IPS DF 6.9 (cell line): ENCODE measurements around the gene BDNF.
"Not testable (repeated sequence)": the region's sequence is repeated elsewhere in the genome, so short reads cannot be mapped to it uniquely, and the experiment has no call there.

Experiments used
- DNase-seq: peaks from one replicate; pipeline ENCODE4 v3.0.0-alpha.2; 2013; ENCODE audit warnings: low read depth, low spot score
- H3K27ac ChIP-seq: one replicate; pipeline ENCODE4 v1.5.1; 2013; ENCODE audit warnings: low read length, control low read depth
- H3K27me3 ChIP-seq: 2 replicates; pipeline ENCODE4 v1.6.1; 2013; ENCODE audit warnings: mild to moderate bottlenecking, low read length; ENCODE audit not compliant: control insufficient read depth, insufficient read depth
- H3K36me3 ChIP-seq: 2 replicates; pipeline ENCODE4 v1.6.1; 2013; ENCODE audit warnings: low read length; ENCODE audit not compliant: control insufficient read depth, insufficient read depth
- H3K4me1 ChIP-seq: 2 replicates; pipeline ENCODE4 v1.6.1; 2013; ENCODE audit warnings: low read length; ENCODE audit not compliant: control insufficient read depth, insufficient read depth
- H3K4me3 ChIP-seq: 2 replicates; pipeline ENCODE4 v1.5.1; 2013; ENCODE audit warnings: mild to moderate bottlenecking, low read length
- H3K9me3 ChIP-seq: 2 replicates; pipeline ENCODE4 v1.6.1; 2013; ENCODE audit warnings: low read length, inconsistent platforms; ENCODE audit not compliant: control insufficient read depth, insufficient read depth
- WGBS: extraction: QIAGEN DNeasy Blood & Tissue Kit; methylation state at CpG from one replicate; pipeline ENCODE4 v1.1.7; 2013; ENCODE audit warnings: mixed read lengths, missing lambda C conversion rate; ENCODE audit not compliant: insufficient read length, insufficient coverage; 5-methylcytosine and 5-hydroxymethylcytosine counted together

BDNF gene

DNA sequence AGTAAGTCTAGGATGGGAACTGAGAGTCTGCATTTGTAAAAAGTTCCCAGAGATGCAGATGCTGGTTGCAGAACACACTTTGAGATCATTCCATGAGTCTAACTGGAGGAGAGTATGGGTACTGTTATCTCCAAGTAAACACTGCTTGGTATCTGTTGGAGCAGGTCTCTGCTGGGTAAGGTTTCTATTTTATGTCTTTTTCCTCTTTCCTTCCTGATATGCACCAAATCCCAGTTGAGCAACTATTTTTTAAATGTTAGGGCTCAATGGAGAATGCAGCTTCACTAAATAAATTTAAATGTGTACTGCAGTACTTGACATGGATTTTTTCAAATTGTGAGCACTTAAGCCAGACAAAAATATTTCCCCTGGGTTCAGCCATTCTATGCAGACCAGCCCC, 48.5 kb downstream of the BDNF start:
- Histone ChIP-seq H3K36me3 (no peaks in the 10 kb centered on the region), H3K9me3 (no peaks in the 10 kb centered on the region), H3K27ac (no peak overlapping the region), H3K4me3 (no peak overlapping the region), H3K27me3 (no peaks in the 10 kb centered on the region), H3K4me1 (no peaks in the 10 kb centered on the region)
- DNase-seq: no peak

DNA sequence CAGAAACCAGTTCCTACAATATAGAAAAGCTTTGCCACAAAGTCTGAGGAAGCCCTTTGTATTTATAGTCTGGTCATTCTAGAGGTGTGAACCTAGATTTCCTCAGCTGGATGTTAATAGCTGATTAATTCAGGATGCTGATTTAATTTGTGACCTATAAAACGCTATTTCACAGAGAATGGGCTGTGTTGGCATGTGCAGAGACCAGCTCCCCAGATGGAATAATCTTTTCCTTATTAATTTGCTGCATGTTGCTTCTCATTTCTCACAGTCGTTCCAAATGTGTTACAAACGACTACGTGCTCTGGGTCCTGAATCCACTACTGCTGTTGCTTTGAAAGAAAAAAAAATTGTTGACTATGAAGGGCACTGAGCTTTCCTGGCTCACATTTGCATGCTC, 49.3 kb downstream of the BDNF start:
- no peak for DNase-seq
- H3K4me1 ChIP-seq: no peaks in the 10 kb centered on the region
- no peaks in the 10 kb centered on the region for H3K36me3 ChIP-seq
- no peaks in the 10 kb centered on the region for H3K9me3 ChIP-seq
- H3K27ac ChIP-seq: no peak overlapping the region
- H3K27me3 ChIP-seq: no peaks in the 10 kb centered on the region
- H3K4me3 ChIP-seq: no peak overlapping the region
- no CpG with 5 or more reads among the region's 4 CpGs for WGBS

DNA sequence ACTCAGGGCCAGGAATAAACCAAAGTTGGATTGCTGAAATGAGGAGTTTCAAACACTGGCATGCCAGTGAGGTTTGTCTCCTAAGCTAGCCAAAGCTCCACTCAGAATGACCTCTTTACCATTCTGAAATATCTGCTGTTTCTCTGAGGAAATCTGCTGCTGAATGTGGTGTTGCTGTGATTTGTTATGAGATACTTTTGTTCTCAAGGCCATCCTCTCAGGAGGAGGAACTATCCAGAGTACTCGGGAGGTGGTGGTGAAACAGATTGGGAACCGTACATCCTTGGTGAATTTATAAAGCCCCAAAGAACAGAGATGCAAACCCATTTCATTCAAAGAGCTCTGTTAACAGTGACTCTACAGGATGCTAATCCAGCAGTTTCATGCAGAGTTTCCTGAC, 50.5 kb downstream of the BDNF start:
- Histone ChIP-seq H3K27ac (no peak overlapping the region), H3K36me3 (no peaks in the 10 kb centered on the region), H3K27me3 (no peaks in the 10 kb centered on the region), H3K4me3 (no peak overlapping the region), H3K9me3 (no peaks in the 10 kb centered on the region), H3K4me1 (0 out of 2 replicates have a peak, but pooled peaks cover 1% of the 10 kb centered on the region)
- WGBS: no CpG with 5 or more reads among the region's 2 CpGs
- DNase-seq: no peak

DNA sequence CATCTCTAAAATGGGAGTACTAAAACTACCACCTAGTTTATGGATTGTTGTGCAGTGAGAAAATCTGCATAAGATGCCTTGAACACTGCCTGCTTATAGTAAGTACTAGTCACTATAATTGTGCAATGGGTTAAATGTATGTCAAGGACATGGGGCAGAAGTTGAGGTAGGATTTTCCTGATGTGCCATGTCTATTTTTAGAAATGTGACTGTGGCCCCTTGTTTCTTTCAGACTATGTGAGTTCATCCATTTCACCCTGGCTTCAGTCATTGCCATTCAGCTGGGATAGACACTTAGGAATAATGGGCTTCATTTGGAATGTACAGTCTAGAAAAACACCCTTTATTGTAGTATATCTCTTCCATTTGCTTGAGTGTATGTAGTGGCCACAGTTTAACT, 51.4 kb downstream of the BDNF start:
- no peaks in the 10 kb centered on the region for H3K27me3 ChIP-seq
- no peak for DNase-seq
- no peaks in the 10 kb centered on the region for H3K36me3 ChIP-seq
- no peak overlapping the region for H3K4me3 ChIP-seq
- H3K9me3 ChIP-seq: no peaks in the 10 kb centered on the region
- H3K4me1 ChIP-seq: 0 out of 2 replicates have a peak, but pooled peaks cover 1% of the 10 kb centered on the region
- H3K27ac ChIP-seq: no peak overlapping the region

DNA sequence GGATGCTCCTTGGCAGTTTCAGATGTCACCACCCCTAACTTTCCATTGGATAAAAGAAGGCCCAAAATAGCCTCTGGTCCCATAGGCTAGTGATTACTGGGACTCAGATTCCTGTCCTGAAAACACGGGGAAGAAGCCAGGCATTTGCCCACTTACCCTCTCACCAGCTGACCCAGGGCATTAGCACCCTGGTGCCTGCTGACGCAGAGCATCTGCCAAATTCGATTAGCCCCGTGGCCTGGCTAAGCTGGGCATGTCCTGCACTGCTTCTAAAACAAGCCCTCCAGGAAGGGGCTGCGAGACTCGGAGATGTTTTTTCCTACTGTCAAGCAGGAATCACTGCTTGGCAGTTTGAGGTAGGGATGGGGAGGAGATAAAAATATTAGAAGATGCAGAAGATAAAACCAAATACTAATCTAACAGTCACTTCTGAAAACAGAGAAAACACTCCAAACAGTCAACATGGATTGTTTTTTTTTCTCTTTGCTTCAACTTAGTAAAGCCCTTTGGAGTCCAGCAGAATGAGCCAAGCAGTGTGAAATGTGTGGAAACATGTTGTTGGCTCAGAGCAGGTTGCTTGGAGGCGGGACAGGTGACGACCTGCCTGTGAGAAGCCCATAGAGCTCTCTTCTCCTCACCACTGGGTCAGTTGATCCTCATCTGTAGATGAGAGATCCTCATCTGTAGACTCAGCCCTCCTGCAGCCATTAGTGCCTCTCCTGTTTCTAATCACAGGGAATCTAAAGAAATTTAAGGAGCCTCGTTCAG, 54.0 kb downstream of the BDNF start:
- no peaks in the 10 kb centered on the region for H3K36me3 ChIP-seq
- no CpG with 5 or more reads among the region's 9 CpGs for WGBS

DNA sequence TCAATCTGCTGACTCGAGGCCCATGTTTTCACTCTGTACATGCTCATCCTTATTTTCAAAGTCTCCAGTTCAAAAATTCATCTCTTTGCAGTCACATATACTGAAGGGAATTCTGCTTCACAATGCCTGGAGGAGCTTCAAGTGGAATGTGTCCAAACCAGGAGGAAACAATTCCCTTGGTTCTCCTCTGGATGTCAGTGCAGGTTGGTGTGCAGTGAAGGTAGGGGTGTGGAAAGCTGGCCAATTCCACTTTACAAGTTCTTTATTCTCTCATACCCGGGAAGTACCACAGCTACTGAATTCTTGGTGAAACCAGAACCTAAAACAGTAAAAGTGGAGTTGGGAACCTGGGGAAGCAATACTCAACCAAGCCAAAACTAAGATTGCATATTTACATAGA, 57.3 kb downstream of the BDNF start:
- H3K4me1 ChIP-seq: 0 out of 2 replicates have a peak, but pooled peaks cover 1% of the 10 kb centered on the region
- H3K9me3 ChIP-seq: no peaks in the 10 kb centered on the region
- H3K27me3 ChIP-seq: no peaks in the 10 kb centered on the region
- H3K36me3 ChIP-seq: no peaks in the 10 kb centered on the region
- H3K27ac ChIP-seq: no peak overlapping the region
- no peak for DNase-seq
- no peak overlapping the region for H3K4me3 ChIP-seq
- no CpG with 5 or more reads among the region's 2 CpGs for WGBS

More for the DNA sequence above, 54.0 kb downstream of the BDNF start:
- Histone ChIP-seq H3K9me3 (no peaks in the 10 kb centered on the region), H3K4me3 (no peak overlapping the region), H3K4me1 (0 out of 2 replicates have a peak, but pooled peaks cover 1% of the 10 kb centered on the region), H3K27ac (no peak overlapping the region), H3K27me3 (no peaks in the 10 kb centered on the region)
- DNase-seq: no peak

DNA sequence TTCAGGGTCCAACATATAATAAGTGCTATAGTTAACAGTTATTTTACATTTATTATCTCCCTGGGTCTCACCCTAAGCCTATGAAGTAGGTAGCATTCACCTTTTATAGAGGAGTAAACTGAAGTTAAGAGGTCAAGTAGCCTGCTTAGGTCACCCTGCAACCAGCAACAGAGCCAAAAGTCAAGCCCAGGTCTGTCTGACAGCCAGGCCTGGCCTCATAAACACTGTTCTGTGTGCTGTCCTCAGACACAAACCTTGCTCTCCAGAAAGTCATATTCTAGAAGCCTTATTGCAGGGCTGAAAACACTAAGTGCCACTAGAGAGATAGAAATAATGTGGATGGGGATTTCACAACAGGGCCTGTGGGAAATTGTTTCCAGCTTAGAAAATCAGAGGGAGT, 59.3 kb downstream of the BDNF start:
- Histone ChIP-seq H3K4me3 (no peak overlapping the region), H3K9me3 (no peaks in the 10 kb centered on the region), H3K27me3 (no peaks in the 10 kb centered on the region), H3K4me1 (peaks cover 1% of the 10 kb centered on the region; the same call in 1 of the 2 replicates), H3K36me3 (no peaks in the 10 kb centered on the region), H3K27ac (no peak overlapping the region)
- DNase-seq: no peak

DNA sequence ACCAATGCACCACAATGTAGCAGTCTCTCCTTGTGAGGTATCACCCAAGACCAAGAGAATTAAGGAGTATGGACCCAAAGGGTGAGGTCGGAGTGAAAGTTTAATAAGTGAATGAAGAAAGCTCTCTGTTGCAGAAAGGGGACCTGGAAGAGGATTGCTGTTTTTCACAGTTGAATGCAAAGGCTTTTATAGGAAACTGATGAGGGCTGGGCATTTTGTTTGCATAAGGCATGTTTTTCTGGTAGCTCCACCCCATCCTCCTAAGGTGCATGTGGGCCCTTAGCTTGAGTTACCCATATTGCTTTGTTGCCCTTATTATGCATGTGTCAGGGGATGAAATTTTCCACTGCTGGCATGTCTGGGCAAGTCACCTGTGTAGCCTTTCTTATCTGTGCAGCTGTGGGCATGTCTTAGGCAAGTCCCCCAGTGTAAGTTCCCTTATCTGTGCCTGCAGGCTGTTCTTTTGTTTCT, 64.7 kb downstream of the BDNF start:
- Histone ChIP-seq H3K27me3 (no peaks in the 10 kb centered on the region), H3K4me3 (no peak overlapping the region), H3K36me3 (peaks cover 3% of the 10 kb centered on the region; the same call in 1 of the 2 replicates), H3K9me3 (no peaks in the 10 kb centered on the region), H3K4me1 (peaks cover 1% of the 10 kb centered on the region; the same call in 1 of the 2 replicates), H3K27ac (peak overlapping the region; percentile 42)
- no peak for DNase-seq
- WGBS: no CpG with 5 or more reads among the region's 1 CpG

DNA sequence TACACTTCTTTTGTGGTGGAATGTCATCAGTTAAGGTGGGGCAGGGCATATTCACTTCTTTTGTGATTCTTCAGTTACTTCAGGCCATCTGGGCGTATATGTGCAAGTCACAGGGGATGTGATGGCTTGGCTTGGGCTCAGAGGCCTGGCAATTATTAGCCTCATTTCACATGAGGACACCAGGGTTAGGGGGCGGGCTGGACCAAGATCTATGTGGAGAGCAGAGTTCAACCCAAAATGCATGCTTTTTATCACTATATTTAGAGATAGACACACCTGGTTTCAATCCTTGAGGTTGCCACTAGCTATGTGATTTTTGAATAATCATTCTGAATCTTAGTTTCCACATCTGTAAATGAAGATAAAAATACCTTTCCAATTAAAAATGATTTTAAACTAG, 65.5 kb downstream of the BDNF start:
- WGBS: no CpG with 5 or more reads among the region's 2 CpGs
- not testable (repeated sequence) for H3K4me3 ChIP-seq, H3K36me3 ChIP-seq, H3K27me3 ChIP-seq, DNase-seq, H3K9me3 ChIP-seq, H3K4me1 ChIP-seq
- peak overlapping the region; percentile 42 for H3K27ac ChIP-seq

DNA sequence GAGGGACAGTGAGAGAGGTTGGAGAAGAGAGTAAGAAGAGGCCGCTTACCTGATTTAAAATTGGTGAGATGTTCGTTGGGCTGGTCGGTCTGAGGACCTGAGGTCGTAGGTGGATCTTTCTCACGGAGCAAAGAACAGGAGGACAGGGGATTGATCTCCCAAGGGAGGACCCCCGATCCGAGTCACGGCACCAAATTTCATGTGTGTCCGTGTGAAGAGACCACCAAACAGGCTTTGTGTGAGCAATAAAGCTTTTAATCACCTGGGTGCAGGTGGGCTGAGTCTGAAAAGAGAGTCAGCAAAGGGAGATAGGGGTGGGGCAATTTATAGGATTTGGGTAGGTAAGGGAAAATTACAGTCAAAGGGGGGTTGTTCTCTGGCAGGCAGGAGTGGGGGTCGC, 66.0 kb downstream of the BDNF start:
- H3K36me3 ChIP-seq, DNase-seq: not testable (repeated sequence)
- WGBS: no CpG with 5 or more reads among the region's 10 CpGs

DNA sequence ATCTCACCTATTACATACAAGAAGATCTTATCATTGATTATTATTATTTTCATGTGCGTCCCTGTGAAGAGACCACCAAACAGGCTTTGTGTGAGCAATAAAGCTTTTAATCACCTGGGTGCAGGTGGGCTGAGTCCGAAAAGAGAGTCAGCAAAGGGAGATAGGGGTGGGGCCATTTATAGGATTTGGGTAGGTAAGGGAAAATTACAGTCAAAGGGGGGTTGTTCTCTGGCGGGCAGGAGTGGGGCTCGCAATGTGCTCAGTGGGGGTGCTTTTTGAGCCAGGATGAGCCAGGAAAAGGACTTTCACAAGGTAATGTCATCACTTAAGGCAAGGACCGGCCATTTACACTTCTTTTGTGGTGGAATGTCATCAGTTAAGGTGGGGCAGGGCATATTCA, 71.2 kb downstream of the BDNF start:
- no CpG with 5 or more reads among the region's 5 CpGs for WGBS
- H3K4me3 ChIP-seq: peak overlapping the region; percentile 33; the same call in 1 of the 2 replicates
- H3K27me3 ChIP-seq, H3K9me3 ChIP-seq, H3K36me3 ChIP-seq, DNase-seq, H3K4me1 ChIP-seq, H3K27ac ChIP-seq: not testable (repeated sequence)

More for the DNA sequence above, 66.0 kb downstream of the BDNF start:
- H3K9me3 ChIP-seq, H3K4me1 ChIP-seq, H3K27me3 ChIP-seq, H3K27ac ChIP-seq: not testable (repeated sequence)
- H3K4me3 ChIP-seq: peak overlapping the region; percentile 65; the same call in 1 of the 2 replicates
